Measurements from ENCODE around the gene STX8. TPM values are rescaled to one million over a fixed set of nuclear protein-coding genes. Genes with fewer than 3 reads are reported as not detected.
A peak's percentile ranks its signal among the peaks of the same experiment; 100 is the strongest.

STX8 gene
- total RNA-seq, 2 experiments from 2014 or later, result 59.6 to 71.5 TPM

DNA sequence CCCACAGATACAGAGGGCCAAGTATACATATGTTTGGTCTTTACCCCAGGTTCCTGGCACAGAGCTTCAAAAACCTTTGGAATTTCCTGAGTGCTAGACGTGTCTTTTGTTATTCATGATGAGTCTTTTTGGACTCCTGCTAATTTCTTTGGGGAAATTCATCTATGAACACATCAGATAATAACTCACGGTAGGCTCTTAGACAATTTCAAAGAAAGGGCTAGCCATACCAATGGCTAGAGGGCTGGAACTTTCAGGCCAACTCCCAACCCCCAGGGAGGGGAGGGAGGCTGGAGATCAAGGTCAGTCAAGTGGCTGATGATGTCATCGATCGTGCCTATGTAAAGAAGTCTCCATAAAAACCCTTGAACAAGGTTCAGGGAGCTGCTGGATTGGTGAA, 101.9 kb downstream of the STX8 start:
- TF ChIP-seq, protein P1, sequence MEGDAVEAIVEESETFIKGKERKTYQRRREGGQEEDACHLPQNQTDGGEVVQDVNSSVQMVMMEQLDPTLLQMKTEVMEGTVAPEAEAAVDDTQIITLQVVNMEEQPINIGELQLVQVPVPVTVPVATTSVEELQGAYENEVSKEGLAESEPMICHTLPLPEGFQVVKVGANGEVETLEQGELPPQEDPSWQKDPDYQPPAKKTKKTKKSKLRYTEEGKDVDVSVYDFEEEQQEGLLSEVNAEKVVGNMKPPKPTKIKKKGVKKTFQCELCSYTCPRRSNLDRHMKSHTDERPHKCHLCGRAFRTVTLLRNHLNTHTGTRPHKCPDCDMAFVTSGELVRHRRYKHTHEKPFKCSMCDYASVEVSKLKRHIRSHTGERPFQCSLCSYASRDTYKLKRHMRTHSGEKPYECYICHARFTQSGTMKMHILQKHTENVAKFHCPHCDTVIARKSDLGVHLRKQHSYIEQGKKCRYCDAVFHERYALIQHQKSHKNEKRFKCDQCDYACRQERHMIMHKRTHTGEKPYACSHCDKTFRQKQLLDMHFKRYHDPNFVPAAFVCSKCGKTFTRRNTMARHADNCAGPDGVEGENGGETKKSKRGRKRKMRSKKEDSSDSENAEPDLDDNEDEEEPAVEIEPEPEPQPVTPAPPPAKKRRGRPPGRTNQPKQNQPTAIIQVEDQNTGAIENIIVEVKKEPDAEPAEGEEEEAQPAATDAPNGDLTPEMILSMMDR (IDR thresholded peaks at IDR 0.05), result no peak
- ChIA-PET POLR2A (no interaction called here), CTCF (no interaction called here)
- ATAC-seq (no peak), DNase-seq (no peak)
- H3K36me3 Mint-ChIP-seq (ENCODE audit: low read depth), result peaks cover 1% of the 10 kb centered on the region
- no peaks in the 10 kb centered on the region for H3K9me3 Mint-ChIP-seq
- H3K4me3 Mint-ChIP-seq, result no peak overlapping the region
- H3K4me1 Mint-ChIP-seq (ENCODE audit: low read depth), result peaks cover 33% of the 10 kb centered on the region
- H3K27me3 Mint-ChIP-seq, result no peaks in the 10 kb centered on the region
- H3K27ac Mint-ChIP-seq, result no peak overlapping the region
- intact Hi-C loops (cut with micrococcal nuclease), result no loop called here

DNA sequence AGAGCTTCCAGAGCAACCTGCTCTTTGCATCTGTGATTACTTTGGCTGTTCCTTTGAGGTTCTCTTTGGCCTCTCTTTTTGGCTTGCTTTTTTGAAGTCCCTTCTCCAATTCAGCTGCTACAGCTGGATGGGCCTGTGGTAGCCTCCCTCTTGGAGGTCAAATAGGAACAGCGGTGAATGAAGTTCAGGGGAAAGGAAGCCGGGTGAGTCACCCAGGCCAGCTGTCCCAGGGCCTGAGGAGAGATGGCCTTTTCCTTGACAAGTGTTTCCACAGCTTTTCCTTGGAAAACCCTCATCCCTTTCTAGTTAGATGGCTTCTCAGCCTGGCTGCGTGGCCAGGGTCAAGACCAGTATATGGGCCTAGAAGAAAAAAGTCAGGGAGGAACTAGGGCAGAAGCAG, 103.1 kb downstream of the STX8 start:
- peaks cover 1% of the 10 kb centered on the region for H3K36me3 Mint-ChIP-seq (ENCODE audit: low read depth)

DNA sequence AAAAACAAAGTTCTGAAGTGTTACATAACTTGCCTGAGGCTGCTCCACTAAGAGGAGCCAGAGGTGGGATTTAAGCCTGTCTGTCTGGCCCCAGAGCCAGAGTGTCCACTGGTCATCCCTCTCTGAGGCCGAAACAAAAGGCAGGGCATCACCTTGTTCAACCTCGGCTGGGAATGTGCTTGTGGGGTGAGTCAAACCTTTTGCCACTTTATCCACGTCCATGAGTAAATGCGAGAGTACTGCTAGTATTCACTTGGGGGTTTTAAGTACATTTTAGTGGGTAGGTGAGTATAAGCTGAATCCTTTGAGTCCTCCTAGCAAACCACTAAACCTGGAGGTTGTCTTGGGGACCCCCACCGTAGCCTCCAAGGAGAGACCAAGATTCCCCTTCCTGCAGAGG, 103.5 kb downstream of the STX8 start:
- ATAC-seq (no peak), DNase-seq (no peak)
- POLR2A ChIA-PET, result no interaction called here

More for the DNA sequence above, 103.1 kb downstream of the STX8 start:
- intact Hi-C loops (cut with micrococcal nuclease), result no loop called here
- TF ChIP-seq, protein P1 (IDR thresholded peaks at IDR 0.05), result no peak
- Mint-ChIP-seq H3K27ac (no peak overlapping the region), H3K9me3 (no peaks in the 10 kb centered on the region), H3K4me1 (ENCODE audit: low read depth) (peaks cover 33% of the 10 kb centered on the region), H3K4me3 (no peak overlapping the region), H3K27me3 (no peaks in the 10 kb centered on the region)
- CTCF ChIA-PET, result no interaction called here
- DNase-seq (no peak), ATAC-seq (no peak)
- POLR2A ChIA-PET, result no interaction called here

DNA sequence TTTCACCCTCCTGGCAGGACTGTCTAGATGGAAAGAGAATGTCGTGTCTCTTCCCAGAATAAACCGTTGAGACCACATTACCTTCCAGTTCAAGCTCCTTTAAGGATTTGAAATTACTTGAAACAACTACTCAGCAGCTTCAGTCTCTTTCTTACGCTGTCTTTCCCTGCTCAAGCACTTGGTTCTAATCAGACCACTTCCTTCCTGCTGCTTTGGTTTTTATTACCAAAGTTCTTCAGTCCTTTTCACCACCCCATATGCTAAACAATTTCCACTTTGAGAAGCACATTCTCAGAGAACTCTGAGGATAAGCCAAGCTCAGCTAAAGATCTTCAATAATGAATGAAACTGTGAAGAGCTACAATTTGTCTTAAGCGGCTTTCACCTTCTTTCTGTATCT, 105.4 kb downstream of the STX8 start:
- intact Hi-C loops (cut with micrococcal nuclease), result no loop called here
- Mint-ChIP-seq H3K9me3 (no peaks in the 10 kb centered on the region), H3K4me1 (ENCODE audit: low read depth) (peaks cover 33% of the 10 kb centered on the region), H3K27ac (peak overlapping the region; percentile 84), H3K4me3 (peak overlapping the region; percentile 31), H3K36me3 (ENCODE audit: low read depth) (peaks cover 1% of the 10 kb centered on the region), H3K27me3 (no peaks in the 10 kb centered on the region)
- ATAC-seq (peak; percentile 89), DNase-seq (peak; percentile 8)
- POLR2A ChIA-PET, result no interaction called here
- TF ChIP-seq, protein P1 (IDR thresholded peaks at IDR 0.05), result no peak
- CTCF ChIA-PET, result no interaction called here

More for the DNA sequence above, 103.5 kb downstream of the STX8 start:
- peaks cover 33% of the 10 kb centered on the region for H3K4me1 Mint-ChIP-seq (ENCODE audit: low read depth)
- H3K36me3 Mint-ChIP-seq (ENCODE audit: low read depth), result peaks cover 1% of the 10 kb centered on the region
- TF ChIP-seq, protein P1 (IDR thresholded peaks at IDR 0.05), result no peak
- intact Hi-C loops (cut with micrococcal nuclease), result no loop called here
- H3K27ac Mint-ChIP-seq, result no peak overlapping the region
- H3K4me3 Mint-ChIP-seq, result no peak overlapping the region
- CTCF ChIA-PET, result no interaction called here
- no peaks in the 10 kb centered on the region for H3K27me3 Mint-ChIP-seq
- no peaks in the 10 kb centered on the region for H3K9me3 Mint-ChIP-seq

DNA sequence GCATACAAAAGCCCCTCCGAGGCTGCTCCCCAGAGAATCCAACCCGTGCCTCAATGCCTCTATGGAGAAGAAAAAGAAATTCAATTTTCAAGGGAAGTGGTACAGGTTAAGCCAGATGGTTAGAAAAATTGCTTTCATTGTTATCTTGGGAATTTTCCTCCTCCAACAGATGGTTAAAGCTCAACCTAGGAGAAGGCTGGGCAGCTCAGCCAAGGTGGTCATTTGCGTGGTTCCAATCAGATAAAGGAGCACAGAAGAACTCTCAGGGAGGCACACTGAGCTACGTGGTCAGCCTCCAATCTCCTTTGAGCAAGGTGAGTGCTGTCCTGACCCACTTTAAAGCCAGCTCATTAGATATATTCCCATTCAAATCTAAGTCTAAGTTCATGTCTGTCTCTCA, 106.7 kb downstream of the STX8 start:
- TF ChIP-seq, protein P1 (IDR thresholded peaks at IDR 0.05), result no peak
- POLR2A ChIA-PET, result no interaction called here
- H3K4me1 Mint-ChIP-seq (ENCODE audit: low read depth), result peaks cover 31% of the 10 kb centered on the region
- peaks cover 1% of the 10 kb centered on the region for H3K36me3 Mint-ChIP-seq (ENCODE audit: low read depth)
- no peaks in the 10 kb centered on the region for H3K27me3 Mint-ChIP-seq
- intact Hi-C loops (cut with micrococcal nuclease), result no loop called here
- peak overlapping the region; percentile 84 for H3K27ac Mint-ChIP-seq
- DNase-seq (no peak), ATAC-seq (no peak)
- no peaks in the 10 kb centered on the region for H3K9me3 Mint-ChIP-seq
- CTCF ChIA-PET, result no interaction called here
- H3K4me3 Mint-ChIP-seq, result no peak overlapping the region

Measured in activated CD8-positive, alpha-beta T cell treated with anti-CD3 and anti-CD28 coated beads for 36 hours (primary cell).